H9 (cell line): ENCODE measurements around the gene CHRND. TPM values are rescaled to one million over a fixed set of nuclear protein-coding genes. Genes with fewer than 3 reads are reported as not detected.

ENCODE experiments used
- DNase-seq: peaks from one replicate; pipeline ENCODE4 v3.0.0-alpha.2; 2017
- H2AFZ ChIP-seq: one replicate; pipeline ENCODE4 v1.6.1; 2013; ENCODE audit warnings: mild to moderate bottlenecking, low read length, control low read depth, moderate library complexity
- H2AK5ac ChIP-seq: 2 replicates; pipeline ENCODE4 v1.6.1; 2013; ENCODE audit warnings: low read length, control low read depth, mixed read lengths; ENCODE audit not compliant: insufficient read length
- H2BK120ac ChIP-seq: one replicate; pipeline ENCODE4 v1.6.1; 2013; ENCODE audit warnings: low read depth, mild to moderate bottlenecking, low read length, control low read depth, inconsistent platforms; ENCODE audit not compliant: poor library complexity, severe bottlenecking
- H2BK12ac ChIP-seq: 2 replicates; pipeline ENCODE4 v1.6.1; 2013; ENCODE audit warnings: low read length, control low read depth, mixed read lengths, low read depth; ENCODE audit not compliant: insufficient read length
- H2BK15ac ChIP-seq: 2 replicates; pipeline ENCODE4 v1.6.1; 2013; ENCODE audit warnings: low read depth, low read length, control low read depth
- H2BK20ac ChIP-seq: one replicate; pipeline ENCODE4 v1.6.1; 2013; ENCODE audit warnings: low read depth, mild to moderate bottlenecking, low read length, control low read depth, inconsistent platforms; ENCODE audit not compliant: poor library complexity, severe bottlenecking
- H2BK5ac ChIP-seq: 2 replicates; pipeline ENCODE4 v1.6.1; 2013; ENCODE audit warnings: low read length, control low read depth, mixed read lengths; ENCODE audit not compliant: insufficient read length
- H3K14ac ChIP-seq: 2 replicates; pipeline ENCODE4 v1.6.1; 2013; ENCODE audit warnings: low read length, control low read depth; ENCODE audit not compliant: insufficient read depth
- H3K18ac ChIP-seq: 2 replicates; pipeline ENCODE4 v1.6.1; 2013; ENCODE audit warnings: low read depth, mild to moderate bottlenecking, mixed read lengths, low read length, control low read depth; ENCODE audit not compliant: insufficient read length
- H3K23ac ChIP-seq: 2 replicates; pipeline ENCODE4 v1.6.1; 2013; ENCODE audit warnings: low read length, control low read depth, mixed read lengths, low read depth; ENCODE audit not compliant: insufficient read length
- H3K23me2 ChIP-seq: 2 replicates; pipeline ENCODE4 v1.6.1; 2013; ENCODE audit warnings: low read depth, mild to moderate bottlenecking, mixed read lengths, low read length, control low read depth; ENCODE audit not compliant: insufficient read length, poor library complexity, severe bottlenecking
- H3K27ac ChIP-seq: 2 replicates; pipeline ENCODE4 v1.5.1; 2013; ENCODE audit warnings: low read length, control low read depth, mixed read lengths, low read depth; ENCODE audit not compliant: insufficient read length
- H3K27me3 ChIP-seq: 2 replicates; pipeline ENCODE4 v1.6.1; 2013; ENCODE audit warnings: low read length, control low read depth, inconsistent platforms; ENCODE audit not compliant: insufficient read depth
- H3K4ac ChIP-seq: 2 replicates; pipeline ENCODE4 v1.6.1; 2013; ENCODE audit warnings: low read depth, mild to moderate bottlenecking, control low read depth, inconsistent platforms, low read length, moderate library complexity
- H3K4me1 ChIP-seq: 2 replicates; pipeline ENCODE4 v1.6.1; 2013; ENCODE audit warnings: low read length, control low read depth, inconsistent platforms; ENCODE audit not compliant: insufficient read depth
- H3K4me2 ChIP-seq: 2 replicates; pipeline ENCODE4 v1.6.1; 2013; ENCODE audit warnings: low read length, control low read depth, mixed read lengths; ENCODE audit not compliant: insufficient read length, insufficient read depth
- H3K56ac ChIP-seq: 2 replicates; pipeline ENCODE4 v1.6.1; 2013; ENCODE audit warnings: low read depth, mild to moderate bottlenecking, mixed read lengths, low read length, control low read depth; ENCODE audit not compliant: insufficient read length
- H3K79me1 ChIP-seq: 2 replicates; pipeline ENCODE4 v1.6.1; 2013; ENCODE audit warnings: low read depth, mild to moderate bottlenecking, moderate library complexity, low read length, control low read depth, inconsistent platforms; ENCODE audit not compliant: insufficient read depth, poor library complexity, severe bottlenecking
- H3K79me2 ChIP-seq: 2 replicates; pipeline ENCODE4 v1.6.1; 2013; ENCODE audit warnings: low read length, control low read depth, inconsistent platforms; ENCODE audit not compliant: insufficient read depth
- H3K9ac ChIP-seq: 2 replicates; pipeline ENCODE4 v1.6.1; 2013; ENCODE audit warnings: low read length, control low read depth, mixed read lengths; ENCODE audit not compliant: insufficient read length; ENCODE audit errors: extremely low read depth
- H3K9me3 ChIP-seq: one replicate; pipeline ENCODE4 v1.6.1; 2013; ENCODE audit warnings: low read depth, low read length, inconsistent platforms; ENCODE audit not compliant: control insufficient read depth
- H3T11ph ChIP-seq: one replicate; pipeline ENCODE4 v1.6.1; 2013; ENCODE audit warnings: mild to moderate bottlenecking, low read length, control low read depth, inconsistent platforms
- H4K20me1 ChIP-seq: one replicate; pipeline ENCODE4 v1.6.1; 2013; ENCODE audit not compliant: control insufficient read depth, insufficient read length, insufficient read depth
- H4K5ac ChIP-seq: 2 replicates; pipeline ENCODE4 v1.6.1; 2013; ENCODE audit warnings: low read depth, mild to moderate bottlenecking, mixed read lengths, low read length, control low read depth; ENCODE audit not compliant: insufficient read length
- H4K8ac ChIP-seq: replicated peaks from 2 replicates; pipeline ENCODE4 v1.6.1; 2013; ENCODE audit warnings: low read length, control low read depth, mixed read lengths, low read depth; ENCODE audit not compliant: insufficient read length
- H4K91ac ChIP-seq: 2 replicates; pipeline ENCODE4 v1.6.1; 2013; ENCODE audit warnings: low read depth, mild to moderate bottlenecking, moderate library complexity, mixed read lengths, low read length, control low read depth; ENCODE audit not compliant: insufficient read length
- H3K27ac Mint-ChIP-seq, 3 experiments: 2 replicates in 2 of 3; 3 replicates in 1 of 3; pipeline ENCODE4 v1.8.0; 2020 to 2021; ENCODE audit warnings: mixed read lengths in 3 of 3, mild to moderate bottlenecking in 1 of 3, moderate library complexity in 1 of 3
- H3K27me3 Mint-ChIP-seq: 2 replicates; pipeline ENCODE4 v1.8.0; 2021; ENCODE audit warnings: low read depth, mild to moderate bottlenecking, moderate library complexity, mixed read lengths
- H3K36me3 Mint-ChIP-seq, 3 experiments: 2 replicates in 2 of 3; 3 replicates in 1 of 3; pipeline ENCODE4 v1.8.0; 2020 to 2021; ENCODE audit warnings: low read depth in 3 of 3, mixed read lengths in 3 of 3; ENCODE audit not compliant: insufficient read depth in 1 of 3
- H3K4me1 Mint-ChIP-seq, 2 experiments: 2 replicates each; pipeline ENCODE4 v1.8.0; 2020; ENCODE audit warnings: mixed read lengths in 2 of 2
- H3K4me3 Mint-ChIP-seq, 2 experiments: 2 replicates in 1 of 2; 3 replicates in 1 of 2; pipeline ENCODE4 v1.8.0; 2020 to 2021; ENCODE audit warnings: mild to moderate bottlenecking in 2 of 2, mixed read lengths in 2 of 2, moderate library complexity in 1 of 2
- H3K9me3 Mint-ChIP-seq, 2 experiments: 2 replicates in 1 of 2; 3 replicates in 1 of 2; pipeline ENCODE4 v1.8.0; 2020; ENCODE audit warnings: mild to moderate bottlenecking in 2 of 2, mixed read lengths in 2 of 2, moderate library complexity in 1 of 2
- CTCF ChIP-seq: fragments of 200-600 bp; sonication (generic); conservative IDR thresholded peaks from 3 replicates; pipeline ENCODE4 v1.8.0; 2021; ENCODE audit warnings: antibody characterized with exemption, mild to moderate bottlenecking
- WGBS: extraction: QIAGEN DNeasy Blood & Tissue Kit; methylation state at CpG from one replicate; pipeline ENCODE4 v1.1.7; 2013; ENCODE audit warnings: missing lambda C conversion rate, low lambda C conversion rate, mixed read lengths; ENCODE audit not compliant: insufficient read length; ENCODE audit errors: extremely low coverage; 5-methylcytosine and 5-hydroxymethylcytosine counted together
- total RNA-seq: library from RNA; stranded (reverse); gene quantifications from 2 replicates; pipeline ENCODE4 v1.2.1, GENCODE V29; 2021

The CHRND gene
- total RNA-seq, 1 experiment from 2014 or later, result not detected

- peaks cover 9% of the 10 kb centered on the region for H3K23me2 ChIP-seq
- no peak overlapping the region for H2AK5ac ChIP-seq
- no peaks in the 10 kb centered on the region for H3K79me1 ChIP-seq
- H3K14ac ChIP-seq, result no peak overlapping the region
- no peak overlapping the region for H3K4me2 ChIP-seq
- H3K27ac ChIP-seq, result no peak overlapping the region
- no peaks in the 10 kb centered on the region for H3K9me3 ChIP-seq
- no peak for TF ChIP-seq CTCF
- H3K4me1 ChIP-seq, result no peaks in the 10 kb centered on the region
- no peak overlapping the region for H2BK120ac ChIP-seq
- H3K56ac ChIP-seq, result no peak overlapping the region
- peaks cover 0 to 8% (median 0%) of the 10 kb centered on the region in 3 experiments; a peak in 3 of 7 replicates for H3K36me3 Mint-ChIP-seq
- no peaks in the 10 kb centered on the region for H3K9me3 Mint-ChIP-seq
- H4K8ac ChIP-seq, result no peak overlapping the region
- no peaks in the 10 kb centered on the region for H4K20me1 ChIP-seq
- H3K23ac ChIP-seq, result no peak overlapping the region
- H4K91ac ChIP-seq, result no peak overlapping the region
- H2AFZ ChIP-seq, result no peak overlapping the region
- no CpG with 5 or more reads among the region's 19 CpGs for WGBS
- peaks cover 74% of the 10 kb centered on the region for H3K27me3 Mint-ChIP-seq
- no peak overlapping the region for H3K9ac ChIP-seq
- H3K4me3 Mint-ChIP-seq, result peak overlapping the region in 1 of 2 experiments; percentile 16; a peak in 1 of 5 replicates
- peaks cover 12 to 14% of the 10 kb centered on the region in 2 experiments for H3K4me1 Mint-ChIP-seq
- no peak overlapping the region for H3K27ac Mint-ChIP-seq
- no peaks in the 10 kb centered on the region for H3K79me2 ChIP-seq
- H2BK12ac ChIP-seq, result no peak overlapping the region
- no peak overlapping the region for H3K4ac ChIP-seq
- no peak overlapping the region for H3K18ac ChIP-seq
- peaks cover 34% of the 10 kb centered on the region for H3K27me3 ChIP-seq
- no peak overlapping the region for H2BK5ac ChIP-seq
- no peak overlapping the region for H3T11ph ChIP-seq
- DNase-seq, result peak; percentile 22
- no peak overlapping the region for H2BK20ac ChIP-seq
- no peak overlapping the region for H2BK15ac ChIP-seq
- no peak overlapping the region for H4K5ac ChIP-seq
These were observed 41.9 kb upstream of the CHRND start for GRCh38 chr2:232483923-232484627.
